HEK293 (cell line): ENCODE measurements around the gene TSPAN3.

Experiments used
- CTCF ChIA-PET: fragments of 350-600 bp; formaldehyde crosslinking; extraction: SDS; loops from one replicate; lab custom pipeline; 2021; ENCODE audit warnings: antibody characterized with exemption; lab: Yijun Ruan, JAX
- POLR2A ChIA-PET: fragments of 300-600 bp; formaldehyde crosslinking; extraction: SDS; loops from one replicate; lab custom pipeline; 2020; ENCODE audit warnings: antibody characterized with exemption, inconsistent platforms; lab: Yijun Ruan, JAX
- H3K27ac ChIP-seq: fragments of 200-500 bp; sonication (Bioruptor generic); 2 replicates; pipeline ENCODE4 v1.5.1; 2014; ENCODE audit warnings: low read depth, low read length, control low read depth, inconsistent platforms; ENCODE audit errors: extremely low read depth
- H3K36me3 ChIP-seq, 2 experiments: fragments of 200-500 bp in 1 of 2; sonication (Bioruptor generic) in 1 of 2; 1 replicate in 1 of 2; 2 replicates in 1 of 2; pipeline ENCODE4 v1.5.1; 2014 to 2017; ENCODE audit warnings: inconsistent platforms in 2 of 2, low read length in 2 of 2; ENCODE audit not compliant: control insufficient read depth in 2 of 2, insufficient read depth in 1 of 2
- H3K4me1 ChIP-seq: fragments of 200-500 bp; sonication (Bioruptor generic); 2 replicates; pipeline ENCODE4 v1.5.1; 2014; ENCODE audit warnings: mild to moderate bottlenecking, low read length, inconsistent platforms; ENCODE audit not compliant: control insufficient read depth, insufficient read depth
- H3K4me3 ChIP-seq: 2 replicates; pipeline ENCODE4 v1.5.1; 2011; ENCODE audit warnings: low read depth, mild to moderate bottlenecking, control low read depth, low read length, moderate library complexity
- H3K9me3 ChIP-seq: fragments of 200-500 bp; sonication (Bioruptor generic); 2 replicates; pipeline ENCODE4 v1.5.1; 2014; ENCODE audit warnings: low read depth, low read length, inconsistent platforms; ENCODE audit not compliant: control insufficient read depth, insufficient read depth
- BCL11A ChIP-seq: fragments of 450-650 bp; formaldehyde crosslinking; IDR thresholded peaks from 2 replicates; pipeline ENCODE4 v1.5.1; 2016; ENCODE audit warnings: low read depth, missing biosample characterization, missing genetic modification characterization
- BCL11B ChIP-seq: fragments of 450-650 bp; formaldehyde crosslinking; IDR thresholded peaks from 2 replicates; pipeline ENCODE4 v1.5.1; 2016; ENCODE audit warnings: low read depth, missing biosample characterization, missing genetic modification characterization
- WT1 ChIP-seq: fragments of 450-650 bp; formaldehyde crosslinking; IDR thresholded peaks from 2 replicates; pipeline ENCODE4 v1.5.1; 2016; ENCODE audit warnings: missing biosample characterization, missing genetic modification characterization
- ZBTB21 ChIP-seq: fragments of 450-650 bp; formaldehyde crosslinking; IDR thresholded peaks from 2 replicates; pipeline ENCODE4 v1.5.1; 2017; ENCODE audit warnings: missing biosample characterization, missing genetic modification characterization
- ZBTB48 ChIP-seq: fragments of 450-650 bp; formaldehyde crosslinking; IDR thresholded peaks from 2 replicates; pipeline ENCODE4 v1.5.1; 2016; ENCODE audit warnings: missing biosample characterization, missing genetic modification characterization
- ZNF132 ChIP-seq: fragments of 450-650 bp; formaldehyde crosslinking; IDR thresholded peaks from 2 replicates; pipeline ENCODE4 v1.5.1; 2017; ENCODE audit warnings: missing biosample characterization, missing genetic modification characterization, borderline replicate concordance
- ZNF302 ChIP-seq: fragments of 450-650 bp; formaldehyde crosslinking; IDR thresholded peaks from 2 replicates; pipeline ENCODE4 v1.5.1; 2016; ENCODE audit warnings: missing biosample characterization, missing genetic modification characterization, low read depth
- ZNF341 ChIP-seq: fragments of 450-650 bp; formaldehyde crosslinking; IDR thresholded peaks from 2 replicates; pipeline ENCODE4; 2016; ENCODE audit warnings: low read depth, missing biosample characterization, missing genetic modification characterization
- ZNF510 ChIP-seq: fragments of 450-650 bp; formaldehyde crosslinking; IDR thresholded peaks from 2 replicates; pipeline ENCODE4 v1.5.1; 2018; ENCODE audit warnings: mild to moderate bottlenecking, missing genetic modification characterization, missing biosample characterization; ENCODE audit not compliant: insufficient replicate concordance
- ZNF548 ChIP-seq: fragments of 450-650 bp; formaldehyde crosslinking; IDR thresholded peaks from 2 replicates; pipeline ENCODE4 v1.5.1; 2016; ENCODE audit warnings: missing biosample characterization, missing genetic modification characterization
- ZNF560 ChIP-seq: fragments of 450-650 bp; formaldehyde crosslinking; IDR thresholded peaks from 2 replicates; pipeline ENCODE4 v1.5.1; 2017; ENCODE audit warnings: missing biosample characterization, missing genetic modification characterization, borderline replicate concordance
- ZNF585B ChIP-seq: fragments of 450-650 bp; formaldehyde crosslinking; IDR thresholded peaks from 2 replicates; pipeline ENCODE4 v1.5.1; 2016; ENCODE audit warnings: missing biosample characterization, missing genetic modification characterization
- ZNF658 ChIP-seq: fragments of 450-650 bp; formaldehyde crosslinking; IDR thresholded peaks from 2 replicates; pipeline ENCODE4; 2016; ENCODE audit warnings: missing biosample characterization, missing genetic modification characterization
- ZNF707 ChIP-seq: fragments of 450-650 bp; formaldehyde crosslinking; IDR thresholded peaks from 2 replicates; pipeline ENCODE4 v1.5.1; 2016; ENCODE audit warnings: missing biosample characterization, missing genetic modification characterization
- ZNF747 ChIP-seq: fragments of 450-650 bp; formaldehyde crosslinking; IDR thresholded peaks from 2 replicates; pipeline ENCODE4 v1.5.1; 2016; ENCODE audit warnings: missing biosample characterization, missing genetic modification characterization
- TF ChIP-seq, protein P1 (sequence below): fragments of 450-650 bp; formaldehyde crosslinking; IDR thresholded peaks from 2 replicates; pipeline ENCODE4 v1.5.1; 2016; ENCODE audit warnings: missing biosample characterization, missing genetic modification characterization
- TF ChIP-seq, protein P2 (sequence below): fragments of 450-650 bp; formaldehyde crosslinking; IDR thresholded peaks from 2 replicates; pipeline ENCODE4 v1.5.0; 2017; ENCODE audit warnings: missing biosample characterization, missing genetic modification characterization, borderline replicate concordance
- TF ChIP-seq, protein P3 (sequence below): fragments of 450-650 bp; formaldehyde crosslinking; IDR thresholded peaks from 2 replicates; pipeline ENCODE4 v1.5.1; 2016; ENCODE audit warnings: missing biosample characterization, missing genetic modification characterization
- TF ChIP-seq, protein P4 (sequence below): fragments of 450-650 bp; formaldehyde crosslinking; IDR thresholded peaks from 2 replicates; pipeline ENCODE4 v1.5.1; 2016; ENCODE audit warnings: missing biosample characterization, missing genetic modification characterization

TSPAN3 gene

DNA sequence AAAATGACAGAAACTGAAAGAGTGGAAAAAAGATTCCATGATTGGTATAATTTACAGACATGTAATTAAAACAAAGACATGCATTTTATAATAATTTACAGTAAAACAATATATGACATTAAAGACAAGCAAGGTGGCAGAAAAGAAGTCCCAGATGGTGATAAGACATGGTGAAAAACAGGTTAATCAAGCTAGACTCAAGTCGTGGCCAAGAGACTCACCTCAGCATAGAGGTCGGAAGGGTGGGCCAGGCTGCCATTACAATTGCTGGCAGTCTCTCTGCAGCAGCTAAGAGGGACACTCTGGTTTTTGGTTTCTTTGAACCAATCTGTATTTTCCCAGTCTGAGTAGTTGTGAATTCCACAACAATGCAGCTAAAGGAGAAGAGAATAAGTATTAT, 18.4 kb downstream of the TSPAN3 start:
- Histone ChIP-seq H3K9me3 (no peaks in the 10 kb centered on the region), H3K4me1 (no peaks in the 10 kb centered on the region; the same call in none of the 2 replicates), H3K27ac (no peak overlapping the region), H3K4me3 (no peak overlapping the region), H3K36me3 (peaks cover 63% of the 10 kb centered on the region in 2 experiments)
- ChIA-PET CTCF (interaction anchor here (0.7 to 4.5 kb wide), 4 partner anchors 17 to 857 kb away, joined by 3 to 35 read pairs (median 4); no protein-coding TSS in a partner anchor), POLR2A (interaction anchor here (1.2 kb wide), 1 partner anchor 19 kb away, joined by 3 read pairs; no protein-coding TSS in a partner anchor)
- TF ChIP-seq ZNF548 (tag by site-specific recombination) (no peak), ZNF585B (tag by site-specific recombination) (no peak), BCL11A (tag by site-specific recombination) (no peak), ZNF560 (tag by site-specific recombination) (no peak), ZNF707 (tag by site-specific recombination) (no peak), WT1 (tag by site-specific recombination) (no peak), ZNF658 (no peak), ZNF747 (tag by site-specific recombination) (no peak), ZNF510 (no peak), ZBTB48 (tag by site-specific recombination) (no peak), ZNF132 (no peak), ZNF302 (tag by site-specific recombination) (no peak), BCL11B (tag by site-specific recombination) (no peak), ZNF341 (tag by site-specific recombination) (no peak), ZBTB21 (tag by site-specific recombination) (no peak)
- TF ChIP-seq, protein P1, sequence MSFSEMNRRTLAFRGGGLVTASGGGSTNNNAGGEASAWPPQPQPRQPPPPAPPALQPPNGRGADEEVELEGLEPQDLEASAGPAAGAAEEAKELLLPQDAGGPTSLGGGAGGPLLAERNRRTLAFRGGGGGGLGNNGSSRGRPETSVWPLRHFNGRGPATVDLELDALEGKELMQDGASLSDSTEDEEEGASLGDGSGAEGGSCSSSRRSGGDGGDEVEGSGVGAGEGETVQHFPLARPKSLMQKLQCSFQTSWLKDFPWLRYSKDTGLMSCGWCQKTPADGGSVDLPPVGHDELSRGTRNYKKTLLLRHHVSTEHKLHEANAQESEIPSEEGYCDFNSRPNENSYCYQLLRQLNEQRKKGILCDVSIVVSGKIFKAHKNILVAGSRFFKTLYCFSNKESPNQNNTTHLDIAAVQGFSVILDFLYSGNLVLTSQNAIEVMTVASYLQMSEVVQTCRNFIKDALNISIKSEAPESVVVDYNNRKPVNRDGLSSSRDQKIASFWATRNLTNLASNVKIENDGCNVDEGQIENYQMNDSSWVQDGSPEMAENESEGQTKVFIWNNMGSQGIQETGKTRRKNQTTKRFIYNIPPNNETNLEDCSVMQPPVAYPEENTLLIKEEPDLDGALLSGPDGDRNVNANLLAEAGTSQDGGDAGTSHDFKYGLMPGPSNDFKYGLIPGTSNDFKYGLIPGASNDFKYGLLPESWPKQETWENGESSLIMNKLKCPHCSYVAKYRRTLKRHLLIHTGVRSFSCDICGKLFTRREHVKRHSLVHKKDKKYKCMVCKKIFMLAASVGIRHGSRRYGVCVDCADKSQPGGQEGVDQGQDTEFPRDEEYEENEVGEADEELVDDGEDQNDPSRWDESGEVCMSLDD = no peak
- TF ChIP-seq, protein P2, sequence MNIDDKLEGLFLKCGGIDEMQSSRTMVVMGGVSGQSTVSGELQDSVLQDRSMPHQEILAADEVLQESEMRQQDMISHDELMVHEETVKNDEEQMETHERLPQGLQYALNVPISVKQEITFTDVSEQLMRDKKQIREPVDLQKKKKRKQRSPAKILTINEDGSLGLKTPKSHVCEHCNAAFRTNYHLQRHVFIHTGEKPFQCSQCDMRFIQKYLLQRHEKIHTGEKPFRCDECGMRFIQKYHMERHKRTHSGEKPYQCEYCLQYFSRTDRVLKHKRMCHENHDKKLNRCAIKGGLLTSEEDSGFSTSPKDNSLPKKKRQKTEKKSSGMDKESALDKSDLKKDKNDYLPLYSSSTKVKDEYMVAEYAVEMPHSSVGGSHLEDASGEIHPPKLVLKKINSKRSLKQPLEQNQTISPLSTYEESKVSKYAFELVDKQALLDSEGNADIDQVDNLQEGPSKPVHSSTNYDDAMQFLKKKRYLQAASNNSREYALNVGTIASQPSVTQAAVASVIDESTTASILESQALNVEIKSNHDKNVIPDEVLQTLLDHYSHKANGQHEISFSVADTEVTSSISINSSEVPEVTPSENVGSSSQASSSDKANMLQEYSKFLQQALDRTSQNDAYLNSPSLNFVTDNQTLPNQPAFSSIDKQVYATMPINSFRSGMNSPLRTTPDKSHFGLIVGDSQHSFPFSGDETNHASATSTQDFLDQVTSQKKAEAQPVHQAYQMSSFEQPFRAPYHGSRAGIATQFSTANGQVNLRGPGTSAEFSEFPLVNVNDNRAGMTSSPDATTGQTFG = no peak
- TF ChIP-seq, protein P3, sequence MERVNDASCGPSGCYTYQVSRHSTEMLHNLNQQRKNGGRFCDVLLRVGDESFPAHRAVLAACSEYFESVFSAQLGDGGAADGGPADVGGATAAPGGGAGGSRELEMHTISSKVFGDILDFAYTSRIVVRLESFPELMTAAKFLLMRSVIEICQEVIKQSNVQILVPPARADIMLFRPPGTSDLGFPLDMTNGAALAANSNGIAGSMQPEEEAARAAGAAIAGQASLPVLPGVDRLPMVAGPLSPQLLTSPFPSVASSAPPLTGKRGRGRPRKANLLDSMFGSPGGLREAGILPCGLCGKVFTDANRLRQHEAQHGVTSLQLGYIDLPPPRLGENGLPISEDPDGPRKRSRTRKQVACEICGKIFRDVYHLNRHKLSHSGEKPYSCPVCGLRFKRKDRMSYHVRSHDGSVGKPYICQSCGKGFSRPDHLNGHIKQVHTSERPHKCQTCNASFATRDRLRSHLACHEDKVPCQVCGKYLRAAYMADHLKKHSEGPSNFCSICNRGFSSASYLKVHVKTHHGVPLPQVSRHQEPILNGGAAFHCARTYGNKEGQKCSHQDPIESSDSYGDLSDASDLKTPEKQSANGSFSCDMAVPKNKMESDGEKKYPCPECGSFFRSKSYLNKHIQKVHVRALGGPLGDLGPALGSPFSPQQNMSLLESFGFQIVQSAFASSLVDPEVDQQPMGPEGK (tag by site-specific recombination) = no peak
- TF ChIP-seq, protein P4, sequence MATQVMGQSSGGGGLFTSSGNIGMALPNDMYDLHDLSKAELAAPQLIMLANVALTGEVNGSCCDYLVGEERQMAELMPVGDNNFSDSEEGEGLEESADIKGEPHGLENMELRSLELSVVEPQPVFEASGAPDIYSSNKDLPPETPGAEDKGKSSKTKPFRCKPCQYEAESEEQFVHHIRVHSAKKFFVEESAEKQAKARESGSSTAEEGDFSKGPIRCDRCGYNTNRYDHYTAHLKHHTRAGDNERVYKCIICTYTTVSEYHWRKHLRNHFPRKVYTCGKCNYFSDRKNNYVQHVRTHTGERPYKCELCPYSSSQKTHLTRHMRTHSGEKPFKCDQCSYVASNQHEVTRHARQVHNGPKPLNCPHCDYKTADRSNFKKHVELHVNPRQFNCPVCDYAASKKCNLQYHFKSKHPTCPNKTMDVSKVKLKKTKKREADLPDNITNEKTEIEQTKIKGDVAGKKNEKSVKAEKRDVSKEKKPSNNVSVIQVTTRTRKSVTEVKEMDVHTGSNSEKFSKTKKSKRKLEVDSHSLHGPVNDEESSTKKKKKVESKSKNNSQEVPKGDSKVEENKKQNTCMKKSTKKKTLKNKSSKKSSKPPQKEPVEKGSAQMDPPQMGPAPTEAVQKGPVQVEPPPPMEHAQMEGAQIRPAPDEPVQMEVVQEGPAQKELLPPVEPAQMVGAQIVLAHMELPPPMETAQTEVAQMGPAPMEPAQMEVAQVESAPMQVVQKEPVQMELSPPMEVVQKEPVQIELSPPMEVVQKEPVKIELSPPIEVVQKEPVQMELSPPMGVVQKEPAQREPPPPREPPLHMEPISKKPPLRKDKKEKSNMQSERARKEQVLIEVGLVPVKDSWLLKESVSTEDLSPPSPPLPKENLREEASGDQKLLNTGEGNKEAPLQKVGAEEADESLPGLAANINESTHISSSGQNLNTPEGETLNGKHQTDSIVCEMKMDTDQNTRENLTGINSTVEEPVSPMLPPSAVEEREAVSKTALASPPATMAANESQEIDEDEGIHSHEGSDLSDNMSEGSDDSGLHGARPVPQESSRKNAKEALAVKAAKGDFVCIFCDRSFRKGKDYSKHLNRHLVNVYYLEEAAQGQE = no peak
